HUES64 (cell line): Measurements from ENCODE around the gene ZMIZ1.

Experiments used
- H3K27ac ChIP-seq: 2 replicates; pipeline ENCODE4 v1.7.0; 2013; ENCODE audit warnings: low read depth, low read length, inconsistent platforms
- H3K27me3 ChIP-seq: 2 replicates; pipeline ENCODE4 v1.6.1; 2013; ENCODE audit warnings: mild to moderate bottlenecking, low read length; ENCODE audit not compliant: insufficient read depth
- H3K36me3 ChIP-seq: 2 replicates; pipeline ENCODE4 v1.6.1; 2013; ENCODE audit warnings: mild to moderate bottlenecking, low read length; ENCODE audit not compliant: insufficient read depth
- H3K4me1 ChIP-seq: 2 replicates; pipeline ENCODE4 v1.6.1; 2013; ENCODE audit warnings: mild to moderate bottlenecking, low read length, moderate library complexity; ENCODE audit not compliant: insufficient read depth
- H3K4me3 ChIP-seq: 2 replicates; pipeline ENCODE4 v1.5.1; 2013; ENCODE audit warnings: mild to moderate bottlenecking, low read length, moderate library complexity
- H3K9ac ChIP-seq: 2 replicates; pipeline ENCODE4 v1.6.1; 2013; ENCODE audit warnings: mild to moderate bottlenecking, low read depth, low read length
- H3K9me3 ChIP-seq: 2 replicates; pipeline ENCODE4 v1.6.1; 2013; ENCODE audit warnings: low read depth, low read length; ENCODE audit not compliant: insufficient read depth
- WGBS: fragments of 150-250, 120-280 bp; methylation state at CpG from one replicate; pipeline ENCODE4 v1.1.7; 2013; ENCODE audit warnings: missing lambda C conversion rate; 5-methylcytosine and 5-hydroxymethylcytosine counted together

ZMIZ1 gene

GRCh38 chr10:79239924-79240581 is 171.3 kb downstream of the ZMIZ1 start:
- Histone ChIP-seq H3K36me3 (no peaks in the 10 kb centered on the region), H3K27ac (peak overlapping the region; percentile 61; the same call in 1 of the 2 replicates), H3K9me3 (no peaks in the 10 kb centered on the region), H3K27me3 (peaks cover 76% of the 10 kb centered on the region), H3K9ac (no peak overlapping the region; the same call in 1 of the 2 replicates), H3K4me3 (peak overlapping the region; percentile 11), H3K4me1 (peaks cover 57% of the 10 kb centered on the region)
- WGBS = under 1% methylated on average over 29 of the region's 29 CpGs

GRCh38 chr10:79241629-79241989 is 172.8 kb downstream of the ZMIZ1 start:
- Histone ChIP-seq H3K27ac (no peak overlapping the region), H3K27me3 (peaks cover 65% of the 10 kb centered on the region), H3K9me3 (no peaks in the 10 kb centered on the region), H3K9ac (no peak overlapping the region), H3K36me3 (no peaks in the 10 kb centered on the region), H3K4me3 (peak overlapping the region; percentile 59), H3K4me1 (peaks cover 46% of the 10 kb centered on the region)
- WGBS = 35% methylated on average over 5 of the region's 5 CpGs

GRCh38 chr10:79241990-79242619 is 173.3 kb downstream of the ZMIZ1 start:
- WGBS = 1% methylated on average over 27 of the region's 36 CpGs
- Histone ChIP-seq H3K9ac (0 out of 2 replicates have a peak overlapping the region, but pooled peaks have one; percentile 52), H3K4me1 (peaks cover 42% of the 10 kb centered on the region)

GRCh38 chr10:79242620-79243152 is 173.9 kb downstream of the ZMIZ1 start:
- no peaks in the 10 kb centered on the region for H3K9me3 ChIP-seq
- H3K4me3 ChIP-seq = peak overlapping the region; percentile 59
- H3K9ac ChIP-seq = peak overlapping the region; percentile 52
- peak overlapping the region; percentile 56; the same call in 1 of the 2 replicates for H3K27ac ChIP-seq
- peaks cover 54% of the 10 kb centered on the region for H3K27me3 ChIP-seq
- H3K4me1 ChIP-seq = peaks cover 36% of the 10 kb centered on the region
- H3K36me3 ChIP-seq = no peaks in the 10 kb centered on the region
- under 1% methylated on average over 56 of the region's 60 CpGs for WGBS

More at GRCh38 chr10:79241990-79242619, 173.3 kb downstream of the ZMIZ1 start:
- Histone ChIP-seq H3K27ac (no peak overlapping the region; the same call in 1 of the 2 replicates), H3K36me3 (no peaks in the 10 kb centered on the region), H3K4me3 (peak overlapping the region; percentile 59), H3K9me3 (no peaks in the 10 kb centered on the region), H3K27me3 (peaks cover 60% of the 10 kb centered on the region)

- H3K4me3 ChIP-seq = peak overlapping the region; percentile 59
- H3K9ac ChIP-seq = peak overlapping the region; percentile 70
- H3K36me3 ChIP-seq = no peaks in the 10 kb centered on the region
- H3K4me1 ChIP-seq = peaks cover 28% of the 10 kb centered on the region
- H3K27me3 ChIP-seq = peaks cover 46% of the 10 kb centered on the region
- 3% methylated on average over 120 of the region's 120 CpGs for WGBS
- H3K27ac ChIP-seq = no peak overlapping the region; the same call in 1 of the 2 replicates
- H3K9me3 ChIP-seq = no peaks in the 10 kb centered on the region
Observed at GRCh38 chr10:79243181-79244067, 174.7 kb downstream of the ZMIZ1 start.

GRCh38 chr10:79244068-79244442 is 175.3 kb downstream of the ZMIZ1 start:
- H3K27ac ChIP-seq = no peak overlapping the region
- peaks cover 40% of the 10 kb centered on the region for H3K27me3 ChIP-seq
- no peaks in the 10 kb centered on the region for H3K9me3 ChIP-seq
- H3K36me3 ChIP-seq = no peaks in the 10 kb centered on the region
- 70% methylated on average over 10 of the region's 10 CpGs for WGBS
- peaks cover 22% of the 10 kb centered on the region for H3K4me1 ChIP-seq
- H3K9ac ChIP-seq = peak overlapping the region; percentile 70; the same call in 1 of the 2 replicates
- peak overlapping the region; percentile 59 for H3K4me3 ChIP-seq

GRCh38 chr10:79244841-79245504 is 176.2 kb downstream of the ZMIZ1 start:
- Histone ChIP-seq H3K9ac (no peak overlapping the region), H3K9me3 (no peaks in the 10 kb centered on the region), H3K27ac (no peak overlapping the region), H3K4me3 (no peak overlapping the region), H3K27me3 (peaks cover 37% of the 10 kb centered on the region), H3K4me1 (peaks cover 16% of the 10 kb centered on the region), H3K36me3 (no peaks in the 10 kb centered on the region)
- 95% methylated on average over 15 of the region's 15 CpGs for WGBS

GRCh38 chr10:79245539-79246208 is 176.9 kb downstream of the ZMIZ1 start:
- Histone ChIP-seq H3K4me1 (peaks cover 13% of the 10 kb centered on the region), H3K27ac (no peak overlapping the region), H3K27me3 (peaks cover 36% of the 10 kb centered on the region), H3K4me3 (no peak overlapping the region), H3K9me3 (no peaks in the 10 kb centered on the region), H3K9ac (no peak overlapping the region), H3K36me3 (no peaks in the 10 kb centered on the region)
- WGBS = 96% methylated on average over 9 of the region's 9 CpGs

- H3K4me1 ChIP-seq = peaks cover 8% of the 10 kb centered on the region
- H3K4me3 ChIP-seq = no peak overlapping the region
- WGBS = 94% methylated on average over 14 of the region's 14 CpGs
- no peak overlapping the region for H3K27ac ChIP-seq
- H3K27me3 ChIP-seq = peaks cover 31% of the 10 kb centered on the region
- H3K9me3 ChIP-seq = no peaks in the 10 kb centered on the region
- H3K9ac ChIP-seq = no peak overlapping the region
- H3K36me3 ChIP-seq = no peaks in the 10 kb centered on the region
Observed at GRCh38 chr10:79246209-79246581, 177.4 kb downstream of the ZMIZ1 start.

GRCh38 chr10:79246606-79247275 is 178.0 kb downstream of the ZMIZ1 start:
- 88% methylated on average over 14 of the region's 14 CpGs for WGBS
- Histone ChIP-seq H3K27me3 (peaks cover 25% of the 10 kb centered on the region), H3K4me3 (no peak overlapping the region), H3K9me3 (no peaks in the 10 kb centered on the region), H3K36me3 (no peaks in the 10 kb centered on the region), H3K9ac (no peak overlapping the region), H3K27ac (no peak overlapping the region), H3K4me1 (peaks cover 3% of the 10 kb centered on the region; the same call in 1 of the 2 replicates)
